GM12875 (cell line): Measurements from ENCODE around the gene TRIM43B.
"Not testable (repeated sequence)": the region's sequence is repeated elsewhere in the genome, so short reads cannot be mapped to it uniquely, and the experiment has no call there.

ENCODE experiments used
- H3K4me3 ChIP-seq: one replicate; pipeline ENCODE4 v1.5.1; 2011; ENCODE audit warnings: low read depth, low read length, control low read depth

Gene TRIM43B

GRCh38 chr2:95427196-95427867 lies 57.2 kb downstream of the TRIM43B start:
- H3K4me3 ChIP-seq = not testable (repeated sequence)
